ENCODE measurements around the gene FAT3.

GRCh38 chr11:92224054-92224406 lies 588 bp upstream of the FAT3 start:
- TF ChIP-seq SIN3A (IDR thresholded peaks at IDR 0.05; ENCODE audit: borderline replicate concordance, insufficient read depth, low read length) (no peak), POLR2AphosphoS5 (IDR thresholded peaks at IDR 0.05; ENCODE audit: low read depth, low read length) (no peak), TAF1 (IDR thresholded peaks at IDR 0.05; ENCODE audit: borderline replicate concordance, insufficient read depth, low read length) (no peak), REST (IDR thresholded peaks at IDR 0.05; ENCODE audit: insufficient read depth in 1 of 2, low read depth in 2 of 2, low read length in 2 of 2) (no peak), FOXP2 (optimal IDR thresholded peaks at IDR 0.05; ENCODE audit: borderline replicate concordance, extremely low read depth, extremely low read length, insufficient read depth) (no peak)

Data from PFSK-1 (cell line).